LNCaP clone FGC (cell line): ENCODE measurements around the gene PIGL.
A peak's percentile ranks its signal among the peaks of the same experiment; 100 is the strongest.

Source experiments
- DNase-seq: peaks from one replicate; pipeline ENCODE4 v3.0.0-alpha.2; 2011; ENCODE audit warnings: low read depth
- H3K4me3 ChIP-seq: 2 replicates; pipeline ENCODE4 v1.5.1; 2011; ENCODE audit warnings: mild to moderate bottlenecking, low read depth, low read length, control low read depth
- CTCF ChIP-seq: IDR thresholded peaks from 2 replicates; pipeline ENCODE4 v1.5.1; 2012; ENCODE audit warnings: mild to moderate bottlenecking; ENCODE audit not compliant: control insufficient read depth, insufficient read depth; ENCODE audit errors: extremely low read depth

The PIGL gene

GRCh38 chr17:16251043-16251442, 34.0 kb downstream of the PIGL start:
- TF ChIP-seq CTCF, result no peak
- no peak for DNase-seq
- no peak overlapping the region for H3K4me3 ChIP-seq

- no peak overlapping the region for H3K4me3 ChIP-seq
- no peak for TF ChIP-seq CTCF
- DNase-seq, result no peak
These were observed 34.5 kb downstream of the PIGL start for GRCh38 chr17:16251556-16251955.

GRCh38 chr17:16254773-16255400, 37.9 kb downstream of the PIGL start:
- no peak for TF ChIP-seq CTCF
- DNase-seq, result no peak
- no peak overlapping the region for H3K4me3 ChIP-seq

GRCh38 chr17:16255481-16255921, 38.5 kb downstream of the PIGL start:
- peak overlapping the region; percentile 11; the same call in 1 of the 2 replicates for H3K4me3 ChIP-seq
- TF ChIP-seq CTCF, result no peak
- peak; percentile 23 for DNase-seq

GRCh38 chr17:16258901-16259300, 41.9 kb downstream of the PIGL start:
- no peak for TF ChIP-seq CTCF
- no peak overlapping the region for H3K4me3 ChIP-seq
- no peak for DNase-seq

GRCh38 chr17:16259926-16260325, 42.9 kb downstream of the PIGL start:
- DNase-seq, result no peak
- H3K4me3 ChIP-seq, result no peak overlapping the region
- TF ChIP-seq CTCF, result no peak

- DNase-seq, result no peak
- no peak for TF ChIP-seq CTCF
- no peak overlapping the region for H3K4me3 ChIP-seq
These were observed 44.0 kb downstream of the PIGL start for GRCh38 chr17:16261049-16261448.
